Heart left ventricle (tissue), 16 donors: ENCODE data around the gene FREM2. TPM values are rescaled to one million over a fixed set of nuclear protein-coding genes. Genes with fewer than 3 reads are reported as not detected.

Source experiments
- ATAC-seq, 4 donors: fragments of 200-7000 bp; cut with Tn5 transposase; one replicate each; pipeline ENCODE4 v1.9.1; 2020 to 2022; ENCODE audit warnings: moderate library complexity in 4 of 4, mild to moderate bottlenecking in 3 of 4, moderate number of reproducible peaks in 1 of 4
- DNase-seq, 5 donors: peaks; one replicate each; pipeline ENCODE4 v3.0.0-alpha.2; 2020
- H3K27ac ChIP-seq, 12 donors: fragments of 200-600 bp; sonication (generic) in 4 of 12; one replicate each; pipeline versions ENCODE4 v1.5.0 to v1.8.0; 2016 to 2022; ENCODE audit warnings: mild to moderate bottlenecking in 2 of 12
- H3K27me3 ChIP-seq, 9 donors: fragments of 200-600 bp; sonication (generic) in 2 of 9; one replicate each; pipeline versions ENCODE4 v1.5.1 to v1.8.0; 2016 to 2022; ENCODE audit warnings: mild to moderate bottlenecking in 3 of 9
- H3K36me3 ChIP-seq, 9 donors: fragments of 200-600 bp; sonication (generic) in 2 of 9; one replicate each; pipeline versions ENCODE4 v1.5.0 to v1.8.0; 2018 to 2022; ENCODE audit warnings: mild to moderate bottlenecking in 2 of 9
- H3K4me1 ChIP-seq, 12 donors: fragments of 200-600 bp; sonication (generic) in 4 of 12; one replicate each; pipeline versions ENCODE4 v1.5.0 to v1.8.0; 2016 to 2022; ENCODE audit warnings: mild to moderate bottlenecking in 3 of 12
- H3K4me3 ChIP-seq, 12 donors: fragments of 200-600 bp; sonication (generic) in 4 of 12; one replicate each; pipeline versions ENCODE4 v1.5.0 to v1.8.0; 2017 to 2022; ENCODE audit warnings: mild to moderate bottlenecking in 9 of 12, moderate library complexity in 4 of 12
- H3K9me3 ChIP-seq, 12 donors: fragments of 200-600 bp; sonication (generic) in 4 of 12; one replicate each; pipeline versions ENCODE4 v1.5.0 to v1.8.0; 2016 to 2022; ENCODE audit warnings: mild to moderate bottlenecking in 1 of 12
- POLR2A ChIP-seq, 2 donors: fragments of 450-650 bp; IDR thresholded peaks; one replicate each; pipeline ENCODE4 v1.6.1; 2017; ENCODE audit warnings: antibody characterized with exemption in 2 of 2, mild to moderate bottlenecking in 2 of 2, moderate library complexity in 2 of 2
- WGBS, 4 donors: extraction: QIAGEN DNeasy Blood & Tissue Kit in 2 of 4; methylation state at CpG; one replicate each; pipeline versions ENCODE4 v1.1.5 to v1.1.7; 2013 to 2018; 5-methylcytosine and 5-hydroxymethylcytosine counted together
- intact Hi-C, 10 donors: fragments of 100-400 bp; cut with DNase I; formaldehyde crosslinking; loops; one replicate each; pipeline versions ENCODE4 v1.11.1 to v1.14.2; 2022
- polyA plus RNA-seq, 2 donors: library from polyadenylated mRNA; stranded (reverse); fragments of 200-250 nt; gene quantifications; one replicate each; pipeline ENCODE4 v1.2.3, GENCODE V29; 2013
- total RNA-seq, 9 donors: library from RNA; depleted of rRNA in 2 of 9; stranded (reverse); fragments of >200 nt in 2 of 9; fragmentation: NEBNext Ultra II Directional in 3 of 9; extraction: Animal tissue kit (Norgen Biotek cat#: 25700) in 3 of 9; gene quantifications; one replicate each; pipeline versions ENCODE4 v1.1.0 to v1.2.4, GENCODE V29; 2016 to 2023
- TF ChIP-seq, protein P1 (sequence below), 12 donors: fragments of 200-600 bp; sonication (generic) in 4 of 12; IDR thresholded peaks; one replicate each; pipeline versions ENCODE4 v1.5.0 to v1.8.0; 2018 to 2022; ENCODE audit warnings: antibody characterized with exemption in 12 of 12, mild to moderate bottlenecking in 5 of 12
- donor health status: ischemic (EF 13 %, LVEDD 7.1; RV severe dilation, severe dysfunction).
- donor health status: healthy with polysubstance abuse.
- donor health status: DM: no; HTN: yes; CAD: no.
- donor health status: DM: no; HTN: no; CAD: no.
- donor health status: ischemic (EF 25% LVEDD 6.9; RV normal size, moderate dysfunction).
- donor health status: ischemic (EF 25% LVEDD 5.7; RV mildly dilated, moderate dysfunction).
- donor health status: healthy.
- donor health status: DM: yes; HTN: yes; CAD: no.
- donor health status: ischemic (EF 35%, LVEDD 5.7; RV mildly dilated, moderate dysfunction).
- donor health status: nonischemic (EF 11% LVEDD 7.7; RV severe dilation, severe dysfunction).
- donor health status: DM: yes; HTN: yes; CAD: no.
- donor health status: PGD.
- donor health status: ischemic (EF 29% LVEDD 5.4; RV normal size, mild dysfunction).
- donor health status: nonischemic (EF 23%, LVEDD 6.1; RV moderate dilation, normal function).

FREM2 gene
- total and polyA plus RNA-seq, 11 donors, result 0.02 to 0.35 (median 0.13) TPM

DNA sequence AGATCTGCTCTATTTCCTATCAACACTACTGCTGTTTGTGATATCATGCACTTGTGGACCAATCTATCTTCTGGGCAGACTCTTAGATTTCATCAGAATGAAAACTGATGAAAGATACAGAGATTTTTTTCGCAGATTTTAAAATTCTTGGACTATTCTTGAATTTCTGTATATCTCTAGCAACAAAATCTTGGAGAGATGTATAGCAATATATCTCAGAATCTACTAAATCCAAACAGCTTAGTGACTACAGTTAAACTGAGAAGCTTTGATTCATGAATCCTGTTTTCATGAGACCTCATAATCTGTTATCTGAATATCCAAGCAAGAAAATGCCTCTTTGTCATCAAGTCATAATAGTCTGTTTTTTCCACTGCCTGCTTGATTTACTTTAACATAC is 28.0 kb upstream of the FREM2 start:
- no peaks in the 10 kb centered on the region for H3K9me3 ChIP-seq
- no peak overlapping the region for H3K27ac ChIP-seq
- no peak for ATAC-seq
- H3K36me3 ChIP-seq, result no peaks in the 10 kb centered on the region
- no peak overlapping the region for H3K4me3 ChIP-seq
- no peak for DNase-seq
- H3K27me3 ChIP-seq, result peaks cover 0 to 5% (median 0%) of the 10 kb centered on the region in 9 donors
- TF ChIP-seq POLR2A (IDR thresholded peaks at IDR 0.05), result no peak
- TF ChIP-seq, protein P1, sequence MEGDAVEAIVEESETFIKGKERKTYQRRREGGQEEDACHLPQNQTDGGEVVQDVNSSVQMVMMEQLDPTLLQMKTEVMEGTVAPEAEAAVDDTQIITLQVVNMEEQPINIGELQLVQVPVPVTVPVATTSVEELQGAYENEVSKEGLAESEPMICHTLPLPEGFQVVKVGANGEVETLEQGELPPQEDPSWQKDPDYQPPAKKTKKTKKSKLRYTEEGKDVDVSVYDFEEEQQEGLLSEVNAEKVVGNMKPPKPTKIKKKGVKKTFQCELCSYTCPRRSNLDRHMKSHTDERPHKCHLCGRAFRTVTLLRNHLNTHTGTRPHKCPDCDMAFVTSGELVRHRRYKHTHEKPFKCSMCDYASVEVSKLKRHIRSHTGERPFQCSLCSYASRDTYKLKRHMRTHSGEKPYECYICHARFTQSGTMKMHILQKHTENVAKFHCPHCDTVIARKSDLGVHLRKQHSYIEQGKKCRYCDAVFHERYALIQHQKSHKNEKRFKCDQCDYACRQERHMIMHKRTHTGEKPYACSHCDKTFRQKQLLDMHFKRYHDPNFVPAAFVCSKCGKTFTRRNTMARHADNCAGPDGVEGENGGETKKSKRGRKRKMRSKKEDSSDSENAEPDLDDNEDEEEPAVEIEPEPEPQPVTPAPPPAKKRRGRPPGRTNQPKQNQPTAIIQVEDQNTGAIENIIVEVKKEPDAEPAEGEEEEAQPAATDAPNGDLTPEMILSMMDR (IDR thresholded peaks at IDR 0.05), result no peak
- intact Hi-C loops, result no loop called here
- 70 to 83% (median 75%) methylated on average over 1 of the region's 1 CpG for WGBS, 4 donors
- peaks cover 0 to 3% (median 0%) of the 10 kb centered on the region in 12 donors for H3K4me1 ChIP-seq

- DNase-seq (no peak), ATAC-seq (no peak)
- no peaks in the 10 kb centered on the region for H3K36me3 ChIP-seq
- H3K4me3 ChIP-seq, result no peak overlapping the region
- peaks cover 0 to 3% (median 0%) of the 10 kb centered on the region in 12 donors for H3K4me1 ChIP-seq
- 74 to 82% (median 78%) methylated on average over 2 of the region's 2 CpGs for WGBS, 4 donors
- no peak overlapping the region for H3K27ac ChIP-seq
- no peak for TF ChIP-seq POLR2A (IDR thresholded peaks at IDR 0.05)
- TF ChIP-seq, protein P1 (IDR thresholded peaks at IDR 0.05), result no peak
- no peaks in the 10 kb centered on the region for H3K9me3 ChIP-seq
- intact Hi-C loops, result no loop called here
- H3K27me3 ChIP-seq, result peaks cover 0 to 19% (median 0%) of the 10 kb centered on the region in 9 donors
These were observed 25.7 kb upstream of the FREM2 start for GRCh38 chr13:38661010-38661675.

DNA sequence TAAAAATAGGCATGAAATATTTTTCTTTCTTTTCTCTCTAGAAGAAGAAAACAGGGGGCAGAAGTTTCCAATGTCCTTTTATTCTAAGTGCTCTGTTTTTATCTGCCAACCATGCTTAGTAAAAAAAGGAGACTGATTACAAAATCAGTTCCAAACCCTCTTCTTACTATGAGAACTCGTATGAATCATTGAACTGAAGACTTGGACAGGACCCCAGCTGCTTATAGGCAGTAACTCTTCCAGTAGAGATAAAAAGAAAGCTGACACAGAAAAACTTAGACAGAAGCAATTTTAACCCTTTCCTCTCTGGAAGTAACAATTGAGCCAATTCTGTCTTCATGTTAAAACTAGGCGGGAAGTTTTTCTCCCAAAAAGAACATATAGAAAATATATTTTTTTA is 24.5 kb upstream of the FREM2 start:
- TF ChIP-seq, protein P1 (IDR thresholded peaks at IDR 0.05), result no peak
- TF ChIP-seq POLR2A (IDR thresholded peaks at IDR 0.05), result no peak
- intact Hi-C loops, result no loop called here
- H3K9me3 ChIP-seq, result no peaks in the 10 kb centered on the region
- ATAC-seq (no peak), DNase-seq (no peak)
- no peak overlapping the region for H3K27ac ChIP-seq
- H3K4me1 ChIP-seq, result peaks cover 0 to 3% (median 0%) of the 10 kb centered on the region in 12 donors
- H3K27me3 ChIP-seq, result peaks cover 0 to 25% (median 0%) of the 10 kb centered on the region in 9 donors
- WGBS, 4 donors, result 31 to 41% (median 36%) methylated on average over 2 of the region's 2 CpGs
- H3K36me3 ChIP-seq, result no peaks in the 10 kb centered on the region
- H3K4me3 ChIP-seq, result no peak overlapping the region

DNA sequence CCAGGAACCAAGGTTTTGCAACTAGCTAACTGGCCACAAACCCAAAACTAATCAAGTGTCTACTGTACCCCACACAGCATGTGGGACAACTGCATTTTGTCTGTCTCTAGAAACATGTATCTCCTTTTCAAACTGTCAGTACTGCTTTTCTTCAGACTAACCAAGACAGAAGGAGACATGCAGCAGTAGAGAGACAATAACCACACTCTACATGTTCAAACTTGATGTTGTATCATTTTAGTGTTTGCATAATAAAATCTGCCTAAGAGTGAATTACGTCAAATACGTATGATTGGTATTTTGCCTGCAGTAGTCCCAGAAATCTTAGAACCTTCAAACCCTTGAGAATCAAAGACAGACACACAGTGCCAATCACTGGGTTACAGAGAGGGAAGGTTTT is 22.0 kb upstream of the FREM2 start:
- H3K36me3 ChIP-seq, result no peaks in the 10 kb centered on the region
- intact Hi-C loops, result no loop called here
- no peak for TF ChIP-seq POLR2A (IDR thresholded peaks at IDR 0.05)
- TF ChIP-seq, protein P1 (IDR thresholded peaks at IDR 0.05), result no peak
- no peak overlapping the region for H3K4me3 ChIP-seq
- WGBS, 4 donors, result 84 to 95% (median 94%) methylated on average over 2 of the region's 2 CpGs
- no peak overlapping the region for H3K27ac ChIP-seq
- ATAC-seq (no peak), DNase-seq (no peak)
- peaks cover 0 to 3% (median 0%) of the 10 kb centered on the region in 12 donors for H3K4me1 ChIP-seq
- H3K9me3 ChIP-seq, result no peaks in the 10 kb centered on the region
- H3K27me3 ChIP-seq, result peaks cover 0 to 41% (median 0%) of the 10 kb centered on the region in 9 donors
